Uterus (tissue), 2 donors: ENCODE results near the gene BZW1.

Experiments used
- POLR2A ChIP-seq, 2 donors: fragments of 450-650 bp; IDR thresholded peaks; one replicate each; pipeline ENCODE4 v1.6.1; 2016; ENCODE audit warnings: antibody characterized with exemption in 2 of 2, mild to moderate bottlenecking in 1 of 2, moderate library complexity in 1 of 2
- TF ChIP-seq, protein P1 (sequence below), 4 experiments: fragments of 200-600 bp in 2 of 4; fragments of 450-650 bp in 2 of 4; sonication (generic) in 2 of 4; IDR thresholded peaks; one replicate each; pipeline ENCODE4 v1.5.1; 2016 to 2019; ENCODE audit warnings: antibody characterized with exemption in 4 of 4, mild to moderate bottlenecking in 2 of 4, moderate library complexity in 1 of 4

DNA sequence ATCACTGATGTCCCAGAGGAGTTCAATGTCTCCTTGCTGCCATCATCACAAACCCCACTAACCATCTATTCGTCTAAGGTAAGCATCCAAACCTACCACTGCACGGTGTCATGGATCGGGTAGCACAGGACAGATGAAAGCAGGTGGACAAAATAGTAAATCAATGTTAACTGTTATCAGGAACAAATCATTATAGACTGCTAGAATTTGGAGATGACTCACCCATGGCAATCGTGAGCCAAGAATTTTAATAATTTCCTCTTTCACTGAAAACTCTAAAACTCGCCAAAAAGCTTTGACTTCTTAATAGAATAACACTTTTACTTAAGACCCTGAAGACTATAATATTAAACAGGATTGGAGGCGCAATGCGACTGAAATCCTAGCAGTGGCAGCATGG is 33.7 kb upstream of the BZW1 start:
- TF ChIP-seq, protein P1, sequence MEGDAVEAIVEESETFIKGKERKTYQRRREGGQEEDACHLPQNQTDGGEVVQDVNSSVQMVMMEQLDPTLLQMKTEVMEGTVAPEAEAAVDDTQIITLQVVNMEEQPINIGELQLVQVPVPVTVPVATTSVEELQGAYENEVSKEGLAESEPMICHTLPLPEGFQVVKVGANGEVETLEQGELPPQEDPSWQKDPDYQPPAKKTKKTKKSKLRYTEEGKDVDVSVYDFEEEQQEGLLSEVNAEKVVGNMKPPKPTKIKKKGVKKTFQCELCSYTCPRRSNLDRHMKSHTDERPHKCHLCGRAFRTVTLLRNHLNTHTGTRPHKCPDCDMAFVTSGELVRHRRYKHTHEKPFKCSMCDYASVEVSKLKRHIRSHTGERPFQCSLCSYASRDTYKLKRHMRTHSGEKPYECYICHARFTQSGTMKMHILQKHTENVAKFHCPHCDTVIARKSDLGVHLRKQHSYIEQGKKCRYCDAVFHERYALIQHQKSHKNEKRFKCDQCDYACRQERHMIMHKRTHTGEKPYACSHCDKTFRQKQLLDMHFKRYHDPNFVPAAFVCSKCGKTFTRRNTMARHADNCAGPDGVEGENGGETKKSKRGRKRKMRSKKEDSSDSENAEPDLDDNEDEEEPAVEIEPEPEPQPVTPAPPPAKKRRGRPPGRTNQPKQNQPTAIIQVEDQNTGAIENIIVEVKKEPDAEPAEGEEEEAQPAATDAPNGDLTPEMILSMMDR (IDR thresholded peaks at IDR 0.05), result no peak
- no peak for TF ChIP-seq POLR2A (IDR thresholded peaks at IDR 0.05)
